Stomach (tissue), 9 donors: Measurements from ENCODE around the gene CLCN3. TPM values are rescaled to one million over a fixed set of nuclear protein-coding genes. Genes with fewer than 3 reads are reported as not detected.

Experiments used
- DNase-seq, 2 donors: peaks; one replicate each; pipeline versions ENCODE4 v3.0.0 to v3.0.0-alpha.2; 2013 to 2019
- H3K27ac ChIP-seq, 5 donors: fragments of 200-600 bp in 4 of 5; sonication (generic) in 4 of 5; one replicate each; pipeline ENCODE4 v1.5.1; 2013 to 2019; ENCODE audit warnings: mild to moderate bottlenecking in 1 of 5, moderate library complexity in 1 of 5
- H3K27me3 ChIP-seq, 3 donors: fragments of 200-600 bp; sonication (generic); one replicate each; pipeline ENCODE4 v1.5.1; 2017 to 2019; ENCODE audit warnings: mixed run types in 1 of 3
- H3K36me3 ChIP-seq, 4 donors: fragments of 200-600 bp; sonication (generic); 1 replicate in 3 of 4; 2 replicates in 1 of 4; pipeline ENCODE4 v1.5.1; 2016 to 2019
- H3K4me1 ChIP-seq, 4 donors: fragments of 200-600 bp; sonication (generic); one replicate each; pipeline ENCODE4 v1.5.1; 2016 to 2019
- H3K4me3 ChIP-seq, 4 donors: fragments of 200-600 bp; sonication (generic) in 3 of 4; one replicate each; pipeline ENCODE4 v1.5.1; 2016 to 2019; ENCODE audit warnings: mild to moderate bottlenecking in 1 of 4
- H3K9me3 ChIP-seq, 4 donors: fragments of 200-600 bp; sonication (generic); one replicate each; pipeline ENCODE4 v1.5.1; 2016 to 2019
- EP300 ChIP-seq: sonication (generic); formaldehyde crosslinking; IDR thresholded peaks from one replicate; pipeline ENCODE4 v1.6.1; 2017; ENCODE audit warnings: antibody characterized with exemption
- POLR2A ChIP-seq, 4 donors: fragments of 450-650 bp; IDR thresholded peaks; one replicate each; pipeline ENCODE4 v1.6.1; 2016; ENCODE audit warnings: antibody characterized with exemption in 4 of 4, control low read depth in 2 of 4, mild to moderate bottlenecking in 1 of 4, moderate library complexity in 1 of 4
- POLR2AphosphoS5 ChIP-seq, 3 donors: sonication (generic); formaldehyde crosslinking; IDR thresholded peaks; one replicate each; pipeline ENCODE4 v1.6.1; 2016; ENCODE audit warnings: antibody characterized with exemption in 3 of 3
- WGBS, 5 donors: extraction: QIAGEN DNeasy Blood & Tissue Kit in 3 of 5; methylation state at CpG; one replicate each; pipeline versions ENCODE4 v1.1.5 to v1.1.7; 2013 to 2018; 5-methylcytosine and 5-hydroxymethylcytosine counted together
- intact Hi-C: fragments of 100-400 bp; cut with DNase I; formaldehyde crosslinking; loops from one replicate; pipeline ENCODE4 v1.15.1; 2023; ENCODE audit warnings: low total_unique reads
- polyA plus RNA-seq, 3 donors: library from polyadenylated mRNA; stranded (reverse); fragments of 200-250 nt; gene quantifications; one replicate each; pipeline ENCODE4 v1.2.3, GENCODE V29; 2013
- total RNA-seq, 5 donors: library from RNA; depleted of rRNA; stranded (reverse); fragments of >200 nt; gene quantifications; one replicate each; pipeline versions ENCODE4 v1.1.0 to v1.2.3, GENCODE V29; 2014 to 2016
- TF ChIP-seq, protein P1 (sequence below), 7 experiments: fragments of 450-650 bp in 4 of 7; fragments of 200-600 bp in 3 of 7; sonication (generic) in 3 of 7; IDR thresholded peaks; one replicate each; pipeline ENCODE4 v1.5.1; 2016 to 2019; ENCODE audit warnings: antibody characterized with exemption in 7 of 7, control low read depth in 2 of 7, mild to moderate bottlenecking in 1 of 7
- donor health status: healthy with polysubstance abuse.
- donor health status: Bipolar disorder and iron deficiency.
- donor health status: healthy.

Gene CLCN3
- total and polyA plus RNA-seq, 8 donors: 2.3 to 228 (median 8.9) TPM

- Histone ChIP-seq H3K27ac (peak overlapping the region in 1 of 5 donors; percentile 98), H3K9me3 (no peaks in the 10 kb centered on the region), H3K4me1 (peaks cover 10 to 42% (median 30%) of the 10 kb centered on the region in 4 donors), H3K4me3 (peak overlapping the region; percentile 68 to 78 (median 78)), H3K36me3 (no peaks in the 10 kb centered on the region), H3K27me3 (no peaks in the 10 kb centered on the region)
- no peak for DNase-seq
- intact Hi-C loops: no loop called here
- no peak for TF ChIP-seq EP300
- TF ChIP-seq POLR2A (IDR thresholded peaks at IDR 0.05): no peak
- TF ChIP-seq POLR2AphosphoS5 (IDR thresholded peaks at IDR 0.05): no peak
- TF ChIP-seq, protein P1, sequence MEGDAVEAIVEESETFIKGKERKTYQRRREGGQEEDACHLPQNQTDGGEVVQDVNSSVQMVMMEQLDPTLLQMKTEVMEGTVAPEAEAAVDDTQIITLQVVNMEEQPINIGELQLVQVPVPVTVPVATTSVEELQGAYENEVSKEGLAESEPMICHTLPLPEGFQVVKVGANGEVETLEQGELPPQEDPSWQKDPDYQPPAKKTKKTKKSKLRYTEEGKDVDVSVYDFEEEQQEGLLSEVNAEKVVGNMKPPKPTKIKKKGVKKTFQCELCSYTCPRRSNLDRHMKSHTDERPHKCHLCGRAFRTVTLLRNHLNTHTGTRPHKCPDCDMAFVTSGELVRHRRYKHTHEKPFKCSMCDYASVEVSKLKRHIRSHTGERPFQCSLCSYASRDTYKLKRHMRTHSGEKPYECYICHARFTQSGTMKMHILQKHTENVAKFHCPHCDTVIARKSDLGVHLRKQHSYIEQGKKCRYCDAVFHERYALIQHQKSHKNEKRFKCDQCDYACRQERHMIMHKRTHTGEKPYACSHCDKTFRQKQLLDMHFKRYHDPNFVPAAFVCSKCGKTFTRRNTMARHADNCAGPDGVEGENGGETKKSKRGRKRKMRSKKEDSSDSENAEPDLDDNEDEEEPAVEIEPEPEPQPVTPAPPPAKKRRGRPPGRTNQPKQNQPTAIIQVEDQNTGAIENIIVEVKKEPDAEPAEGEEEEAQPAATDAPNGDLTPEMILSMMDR (IDR thresholded peaks at IDR 0.05): no peak
- 14 to 39% (median 22%) methylated on average over 4 of the region's 4 CpGs for WGBS, 5 donors
Measured at GRCh38 chr4:169611157-169611556, 9.2 kb upstream of the CLCN3 start.

DNA sequence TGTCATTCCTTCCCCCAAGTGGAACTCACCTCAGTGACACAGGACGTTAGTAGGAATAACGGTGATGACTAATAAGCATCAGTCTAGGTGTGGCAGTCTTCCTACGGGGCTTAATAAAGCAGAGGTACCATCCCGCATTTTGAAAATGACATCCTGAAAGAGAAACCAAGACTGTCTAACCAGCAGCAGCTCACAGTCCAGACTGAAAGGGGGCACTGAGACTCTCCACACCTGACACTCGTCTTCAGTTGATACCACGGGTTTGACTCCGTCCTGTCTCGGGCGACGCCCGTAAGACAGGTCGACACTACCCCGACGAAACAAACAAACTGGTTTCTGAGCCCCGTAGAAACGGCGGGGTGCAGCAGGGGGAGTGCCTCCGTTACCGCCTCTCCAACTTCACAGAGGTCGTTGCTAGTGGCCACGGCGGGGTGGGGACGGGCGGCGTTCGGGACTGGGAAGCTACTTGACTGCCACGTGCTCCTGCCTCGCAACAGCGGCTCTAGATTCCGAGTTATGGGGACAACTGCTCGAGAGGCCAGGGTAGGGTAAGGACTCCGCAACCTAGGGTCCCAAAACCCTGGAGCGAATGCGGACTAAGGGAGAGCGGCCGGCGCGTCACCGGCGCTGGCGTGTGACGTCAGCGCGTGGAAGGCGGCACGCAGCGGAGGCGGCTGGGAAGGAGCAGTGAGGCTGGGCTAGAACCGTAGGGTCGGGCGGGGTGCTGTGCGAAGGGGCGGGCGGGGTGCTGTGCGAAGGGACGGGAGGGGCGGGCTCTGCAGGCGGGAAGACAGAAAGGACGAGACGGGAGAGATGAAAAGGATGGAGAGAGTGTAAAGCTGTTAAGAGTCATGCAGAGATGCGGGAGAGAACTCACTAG lies 8.1 kb upstream of the CLCN3 start, which contains the start of gene NEK1:
NEK1 (minus strand) TSS at position 593 of the 880 bp plus-strand sequence. CDS start 9,953 bp downstream, outside the sequence.
- Histone ChIP-seq H3K9me3 (no peaks in the 10 kb centered on the region), H3K27ac (peak within 1 kb of the TSS; percentile 94 to 99 (median 97)), H3K4me1 (peaks cover 10 to 39% (median 29%) of the 10 kb centered on the region in 4 donors), H3K36me3 (no peaks in the 10 kb centered on the region), H3K27me3 (no peaks in the 10 kb centered on the region), H3K4me3 (peak within 1 kb of the TSS; percentile 68 to 78 (median 78))
- intact Hi-C loops: no loop called here
- DNase-seq: peak; percentile 87 to 97
- WGBS, 5 donors: 0 to 1% (median 0%) methylated on average over 40 to 61 of the region's 61 CpGs
- TF ChIP-seq POLR2A (IDR thresholded peaks at IDR 0.05) (peak in 2 of 4 donors; percentile 75 to 77), EP300 (no peak), POLR2AphosphoS5 (IDR thresholded peaks at IDR 0.05) (peak; percentile 94 to 98 (median 95))
- TF ChIP-seq, protein P1 (IDR thresholded peaks at IDR 0.05): peak in 1 of 7 experiments; percentile 7

GRCh38 chr4:169612871-169613859 lies 7.2 kb upstream of the CLCN3 start:
- Histone ChIP-seq H3K4me3 (peak overlapping the region; percentile 68 to 78 (median 78)), H3K27me3 (no peaks in the 10 kb centered on the region), H3K27ac (peak overlapping the region; percentile 94 to 99 (median 97)), H3K9me3 (no peaks in the 10 kb centered on the region), H3K36me3 (no peaks in the 10 kb centered on the region), H3K4me1 (peaks cover 10 to 39% (median 29%) of the 10 kb centered on the region in 4 donors)
- no peak for TF ChIP-seq EP300
- TF ChIP-seq, protein P1 (IDR thresholded peaks at IDR 0.05): peak in 5 of 7 experiments; percentile 48 to 71 (median 63)
- intact Hi-C loops: no loop called here
- WGBS, 5 donors: 1% methylated on average over 9 of the region's 9 CpGs
- peak; percentile 71 to 90 for DNase-seq
